ENCODE results near the gene SOWAHA.

DNA sequence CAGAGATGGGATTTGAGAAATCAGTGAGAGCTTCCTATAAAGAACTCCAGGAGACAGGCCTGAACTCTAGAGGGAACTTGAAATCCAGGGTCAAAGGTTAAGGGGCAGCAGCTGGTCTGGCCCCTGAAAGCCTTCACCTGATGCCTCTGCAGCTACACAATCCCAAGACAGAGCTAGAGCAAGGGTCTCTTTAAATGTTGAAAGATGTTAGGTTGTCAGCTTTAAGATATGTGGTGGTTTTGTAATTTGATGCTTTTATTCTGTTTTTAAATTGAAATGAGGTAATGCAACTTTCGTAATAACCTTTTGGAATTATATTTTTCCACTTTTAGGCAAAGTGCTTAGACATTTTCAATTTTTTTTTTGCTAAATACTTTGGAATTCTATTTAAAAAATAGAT is 2.4 kb downstream of the SOWAHA start:
- no peak for TF ChIP-seq ZNF274 (IDR thresholded peaks at IDR 0.05; ENCODE audit: low read depth, low read length)
- TF ChIP-seq, protein P1, sequence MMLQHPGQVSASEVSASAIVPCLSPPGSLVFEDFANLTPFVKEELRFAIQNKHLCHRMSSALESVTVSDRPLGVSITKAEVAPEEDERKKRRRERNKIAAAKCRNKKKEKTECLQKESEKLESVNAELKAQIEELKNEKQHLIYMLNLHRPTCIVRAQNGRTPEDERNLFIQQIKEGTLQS (IDR thresholded peaks at IDR 0.05), result no peak
- TF ChIP-seq EZH2 (IDR thresholded peaks at IDR 0.05), result no peak

All from HCT116 (cell line).